ENCODE measurements around the gene DMWD. TPM values are rescaled to one million over a fixed set of nuclear protein-coding genes. Genes with fewer than 3 reads are reported as not detected.
"Not testable (repeated sequence)": the region's sequence is repeated elsewhere in the genome, so short reads cannot be mapped to it uniquely, and the experiment has no call there.

Gene DMWD
- total RNA-seq, 1 donor from 2014 or later, result 13.9 TPM

- ATAC-seq (no peak), DNase-seq (ENCODE audit: low spot score) (no peak)
Measured at GRCh38 chr19:45757695-45758094, 35.0 kb downstream of the DMWD start.

GRCh38 chr19:45754323-45754722 is 38.3 kb downstream of the DMWD start:
- DNase-seq (ENCODE audit: low spot score), result no peak
- no peak for ATAC-seq

GRCh38 chr19:45753548-45753947 is 39.1 kb downstream of the DMWD start:
- DNase-seq (ENCODE audit: low spot score), result no peak

GRCh38 chr19:45752639-45753038 is 40.0 kb downstream of the DMWD start:
- ATAC-seq, result no peak
- DNase-seq (ENCODE audit: low spot score), result no peak

More at GRCh38 chr19:45753548-45753947, 39.1 kb downstream of the DMWD start:
- no peak for ATAC-seq

- not testable (repeated sequence) for ATAC-seq; DNase-seq (ENCODE audit: low spot score)
Measured at GRCh38 chr19:45751483-45751882, 41.2 kb downstream of the DMWD start.

- no peak for ATAC-seq
- DNase-seq (ENCODE audit: low spot score), result no peak
Measured at GRCh38 chr19:45747513-45747912, 45.1 kb downstream of the DMWD start.

- DNase-seq (ENCODE audit: low spot score), result no peak
- ATAC-seq, result no peak
Measured at GRCh38 chr19:45746866-45747265, 45.8 kb downstream of the DMWD start.

GRCh38 chr19:45745606-45746005 is 47.0 kb downstream of the DMWD start:
- DNase-seq (ENCODE audit: low spot score) (no peak), ATAC-seq (no peak)

- no peak for DNase-seq (ENCODE audit: low spot score)
- no peak for ATAC-seq
Measured at GRCh38 chr19:45742969-45743368, 49.7 kb downstream of the DMWD start.

GRCh38 chr19:45739498-45740439 is 52.9 kb downstream of the DMWD start:
- ATAC-seq, result no peak
- DNase-seq (ENCODE audit: low spot score), result no peak

- DNase-seq (ENCODE audit: low spot score) (no peak), ATAC-seq (no peak)
Measured at GRCh38 chr19:45733160-45733810, 59.4 kb downstream of the DMWD start, which contains the start of gene MEIOSIN. TSS of gene MEIOSIN (plus strand) at chr19:45733439. CDS start at chr19:45735377, 1,938 bp downstream.

Other genes with a start within 250 kb of the DMWD start
- gene OPA3, start 208.0 kb downstream of the DMWD start, total RNA-seq, result 8.3 TPM
- 1.2 TPM for gene GPR4, start 190.6 kb downstream of the DMWD start, total RNA-seq
- gene EML2, start 153.4 kb downstream of the DMWD start, total RNA-seq, result 17.9 TPM
- 0.18 TPM for gene GIPR, start 124.6 kb downstream of the DMWD start, total RNA-seq
- gene SNRPD2, start 100.9 kb downstream of the DMWD start, total RNA-seq, result 91.2 TPM
- 7.8 TPM for gene QPCTL, start 100.2 kb downstream of the DMWD start, total RNA-seq
- gene FBXO46, start 61.9 kb downstream of the DMWD start, total RNA-seq, result 8.2 TPM
- not detected for gene MEIOSIN, start 59.4 kb downstream of the DMWD start, total RNA-seq
- gene SIX5, start 23.6 kb downstream of the DMWD start, total RNA-seq, result 12.1 TPM
- 7.8 TPM for gene DMPK, start 10.4 kb downstream of the DMWD start, total RNA-seq
- gene RSPH6A, start 22.5 kb upstream of the DMWD start, total RNA-seq, result not detected
- 45.9 TPM for gene SYMPK, start 70.3 kb upstream of the DMWD start, total RNA-seq
- gene FOXA3, start 71.5 kb upstream of the DMWD start, total RNA-seq, result 31.6 TPM
- gene IRF2BP1, start 93.3 kb upstream of the DMWD start, total RNA-seq, result 19.5 TPM
- 5.0 TPM for gene MYPOP, start 109.8 kb upstream of the DMWD start, total RNA-seq
- gene NANOS2, start 121.9 kb upstream of the DMWD start, total RNA-seq, result not detected
- 2.0 TPM for gene NOVA2, start 181.0 kb upstream of the DMWD start, total RNA-seq
- gene CCDC61, start 202.6 kb upstream of the DMWD start, total RNA-seq, result 11.1 TPM
- gene PGLYRP1, start 230.2 kb upstream of the DMWD start, total RNA-seq, result 0.43 TPM
- not detected for gene IGFL4, start 248.2 kb upstream of the DMWD start, total RNA-seq